GM19239 (cell line): ENCODE results near the gene APOD.
A peak's percentile ranks its signal among the peaks of the same experiment; 100 is the strongest.

ENCODE experiments used
- DNase-seq: peaks from one replicate; pipeline ENCODE4 v3.0.0; 2011; ENCODE audit warnings: low spot score; ENCODE audit not compliant: insufficient read length
- FAIRE-seq: peaks from 2 replicates; lab custom pipeline; 2011; peaks lifted over from hg19 to GRCh38; lab: Jason Lieb, UNC

The APOD gene

GRCh38 chr3:195540027-195540426, 43.7 kb downstream of the APOD start:
- FAIRE-seq, result peak; percentile 76

DNA sequence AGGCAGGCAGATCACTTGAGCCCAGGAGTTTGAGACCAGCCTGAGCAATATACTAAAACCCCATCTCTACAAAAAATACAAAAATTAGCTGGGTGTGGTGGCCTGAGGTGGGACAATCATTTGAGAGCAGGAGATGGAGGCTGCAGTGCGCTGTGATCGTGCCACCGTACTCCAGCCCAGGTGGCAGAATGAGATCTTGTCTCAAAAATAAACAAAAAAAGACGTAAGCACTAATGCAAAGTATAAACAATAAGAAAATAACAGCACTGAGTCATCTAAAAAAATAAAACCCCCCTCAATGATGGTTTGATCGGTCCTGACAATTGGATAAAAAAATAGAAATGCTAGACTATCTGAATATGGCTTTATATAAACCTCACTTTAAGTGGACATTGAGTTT, 44.3 kb downstream of the APOD start:
- FAIRE-seq, result no peak
- DNase-seq, result no peak

More at GRCh38 chr3:195540027-195540426, 43.7 kb downstream of the APOD start:
- no peak for DNase-seq

DNA sequence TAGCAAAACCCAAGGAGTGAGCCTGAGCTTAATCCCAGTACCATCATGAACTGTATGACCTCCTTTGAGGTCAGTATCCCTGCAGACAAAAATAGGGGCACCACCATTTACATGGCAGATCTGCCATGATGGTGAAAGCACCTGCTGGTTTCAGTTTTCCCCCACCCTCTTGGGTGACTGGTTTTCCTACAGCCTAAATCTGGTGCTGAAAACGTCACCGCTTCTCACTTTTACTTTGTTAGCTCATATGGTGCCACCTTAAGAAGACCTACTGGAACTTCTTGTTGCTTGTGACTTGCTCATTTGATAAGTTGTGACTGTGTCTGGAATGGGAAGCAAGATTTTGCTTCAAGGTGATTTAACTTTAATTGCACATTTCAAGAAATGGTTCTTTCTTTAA, 45.7 kb downstream of the APOD start:
- DNase-seq, result no peak

DNA sequence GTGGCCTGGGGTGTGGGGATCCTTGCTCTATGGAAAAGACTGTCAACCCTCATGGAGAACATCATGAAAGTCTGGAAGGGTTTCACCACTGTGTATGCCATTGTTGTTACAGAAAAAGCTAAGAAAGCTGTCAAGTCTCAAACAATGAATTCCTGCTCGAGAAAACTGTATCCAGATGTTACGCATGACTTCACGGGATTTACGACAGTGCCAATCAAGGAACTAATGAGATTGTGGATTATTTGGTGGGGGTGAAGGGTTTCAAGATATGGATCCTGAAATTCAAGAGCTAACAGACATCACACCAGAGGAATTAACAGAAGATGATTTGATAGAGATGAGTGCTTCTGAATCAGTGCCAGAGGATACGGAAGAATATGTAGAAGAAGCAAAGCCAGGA, 48.4 kb downstream of the APOD start:
- DNase-seq (no peak), FAIRE-seq (no peak)

More for the DNA sequence above, 45.7 kb downstream of the APOD start:
- peak; percentile 92 for FAIRE-seq

- no peak for DNase-seq
- no peak for FAIRE-seq
Measured at GRCh38 chr3:195532834-195533233, 50.9 kb downstream of the APOD start.

GRCh38 chr3:195532345-195532744, 51.4 kb downstream of the APOD start:
- FAIRE-seq, result peak; percentile 53
- DNase-seq, result no peak

GRCh38 chr3:195531683-195532082, 52.1 kb downstream of the APOD start:
- no peak for FAIRE-seq
- DNase-seq, result no peak

DNA sequence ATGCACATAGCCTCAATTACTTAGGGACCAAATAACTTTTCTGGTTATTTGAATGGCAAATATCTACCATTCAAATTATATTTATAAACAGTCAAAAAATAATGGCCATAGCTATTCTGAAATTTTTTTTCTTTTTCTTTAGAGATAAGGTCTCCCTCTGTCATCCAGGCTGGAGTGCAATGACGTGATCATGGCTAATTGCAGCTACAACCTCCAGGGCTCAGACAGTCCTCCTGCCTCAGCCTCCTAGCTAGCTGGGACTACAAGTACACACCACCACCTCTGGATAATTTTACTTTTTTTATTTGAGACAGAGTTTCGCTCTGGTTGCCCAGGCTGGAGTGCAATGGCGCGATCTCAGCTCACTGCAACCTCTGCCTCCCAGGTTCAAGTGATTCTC, 57.2 kb downstream of the APOD start:
- FAIRE-seq (no peak), DNase-seq (no peak)

GRCh38 chr3:195524171-195524896, 59.4 kb downstream of the APOD start:
- no peak for FAIRE-seq
- no peak for DNase-seq

DNA sequence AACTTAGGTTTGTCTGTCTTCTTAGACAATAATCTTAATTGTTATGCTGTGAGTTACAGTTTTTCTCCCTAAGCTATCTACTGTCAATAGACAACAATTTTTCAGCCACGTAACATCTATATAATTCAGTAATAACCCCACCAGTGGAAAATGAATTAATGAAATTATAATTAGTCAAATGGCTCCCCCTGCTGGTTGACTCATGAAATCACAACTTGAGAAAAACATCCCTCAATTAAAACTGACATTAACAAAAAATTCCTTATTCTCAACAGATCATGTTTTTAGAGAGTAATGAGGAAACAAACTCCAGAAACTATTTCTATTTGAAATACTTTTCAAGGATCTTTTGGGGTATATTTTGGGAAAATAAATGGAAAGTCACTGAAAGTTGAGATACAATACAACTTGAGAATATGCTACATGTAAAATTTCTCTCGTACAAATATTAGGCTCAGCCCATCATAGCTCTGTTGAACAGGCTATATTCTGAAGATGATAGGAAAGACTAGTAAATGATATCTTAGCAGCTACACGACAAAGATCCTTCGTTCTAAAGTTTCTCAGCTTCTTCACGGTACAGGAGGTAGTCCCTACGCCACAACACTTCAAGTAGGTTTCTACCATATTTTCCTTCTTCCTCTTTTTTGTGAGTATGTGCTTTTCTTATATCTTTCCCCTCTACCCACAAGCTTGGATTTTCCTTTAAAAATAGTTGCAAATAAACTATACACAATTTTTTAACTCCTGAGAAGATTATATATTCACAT, 61.3 kb downstream of the APOD start:
- DNase-seq, result no peak
- peak; percentile 97 for FAIRE-seq
